ENCODE data around the gene RMDN2. TPM values are rescaled to one million over a fixed set of nuclear protein-coding genes. Genes with fewer than 3 reads are reported as not detected.

Gene RMDN2
- polyA plus RNA-seq, 1 donor (not counting 4 experiments of a cell fraction or from before 2014, with no cell fraction given) = 9.3 TPM

DNA sequence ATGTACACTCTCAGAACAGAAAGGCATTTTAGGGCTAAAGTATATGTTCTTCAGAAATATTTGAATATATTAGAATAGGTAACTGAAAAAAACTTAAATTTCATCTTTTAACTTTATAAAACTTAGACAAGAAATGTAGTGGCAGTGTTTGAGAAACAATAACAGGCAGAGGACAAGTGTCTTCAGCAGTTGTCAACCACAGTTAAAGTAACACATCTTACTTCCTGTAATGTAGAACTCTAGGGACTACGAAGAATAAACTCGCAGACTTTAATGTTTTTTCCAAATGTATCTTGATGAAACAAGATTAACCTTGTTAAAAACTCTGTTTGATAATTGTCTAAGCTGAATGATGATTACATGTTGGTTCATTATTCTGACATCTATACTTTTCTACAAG lies 50.7 kb downstream of the RMDN2 start:
- FAIRE-seq (no peak), DNase-seq (ENCODE audit: low read depth, low spot score) (no peak)
- Histone ChIP-seq H3K79me2 (ENCODE audit: control insufficient read depth, insufficient read depth, low read length) (no peaks in the 10 kb centered on the region), H3K36me3 (ENCODE audit: control insufficient read depth in 2 of 2, extremely low read depth in 1 of 2, insufficient read depth in 2 of 2, low read length in 2 of 2) (no peaks in the 10 kb centered on the region), H3K9ac (ENCODE audit: control insufficient read depth, extremely low read depth, insufficient read depth, low read length) (no peak overlapping the region), H3K27me3 (ENCODE audit: control insufficient read depth, extremely low read depth, insufficient read depth, low read length) (no peaks in the 10 kb centered on the region), H4K20me1 (ENCODE audit: control insufficient read depth, extremely low read depth, insufficient read depth, low read length) (no peaks in the 10 kb centered on the region), H3K4me1 (ENCODE audit: control insufficient read depth, extremely low read depth, insufficient read depth, low read length) (peaks cover 7% of the 10 kb centered on the region), H3K4me3 (ENCODE audit: control insufficient read depth in 2 of 3, extremely low read depth in 1 of 3, insufficient read depth in 2 of 3, low read depth in 1 of 3, low read length in 3 of 3) (no peak overlapping the region), H3K9me3 (ENCODE audit: control insufficient read depth, low read depth, low read length) (no peaks in the 10 kb centered on the region), H3K27ac (ENCODE audit: control insufficient read depth, insufficient read depth, low read length) (no peak overlapping the region), H3K9me1 (ENCODE audit: control insufficient read depth, extremely low read depth, insufficient read depth, low read length) (no peaks in the 10 kb centered on the region), H2AFZ (ENCODE audit: control insufficient read depth, low read length) (no peak overlapping the region), H3K4me2 (ENCODE audit: control insufficient read depth, extremely low read depth, insufficient read depth, low read depth, low read length) (no peak overlapping the region)
- no peak for TF ChIP-seq EZH2 (IDR thresholded peaks at IDR 0.05; ENCODE audit: low read length)
- TF ChIP-seq, protein P1, sequence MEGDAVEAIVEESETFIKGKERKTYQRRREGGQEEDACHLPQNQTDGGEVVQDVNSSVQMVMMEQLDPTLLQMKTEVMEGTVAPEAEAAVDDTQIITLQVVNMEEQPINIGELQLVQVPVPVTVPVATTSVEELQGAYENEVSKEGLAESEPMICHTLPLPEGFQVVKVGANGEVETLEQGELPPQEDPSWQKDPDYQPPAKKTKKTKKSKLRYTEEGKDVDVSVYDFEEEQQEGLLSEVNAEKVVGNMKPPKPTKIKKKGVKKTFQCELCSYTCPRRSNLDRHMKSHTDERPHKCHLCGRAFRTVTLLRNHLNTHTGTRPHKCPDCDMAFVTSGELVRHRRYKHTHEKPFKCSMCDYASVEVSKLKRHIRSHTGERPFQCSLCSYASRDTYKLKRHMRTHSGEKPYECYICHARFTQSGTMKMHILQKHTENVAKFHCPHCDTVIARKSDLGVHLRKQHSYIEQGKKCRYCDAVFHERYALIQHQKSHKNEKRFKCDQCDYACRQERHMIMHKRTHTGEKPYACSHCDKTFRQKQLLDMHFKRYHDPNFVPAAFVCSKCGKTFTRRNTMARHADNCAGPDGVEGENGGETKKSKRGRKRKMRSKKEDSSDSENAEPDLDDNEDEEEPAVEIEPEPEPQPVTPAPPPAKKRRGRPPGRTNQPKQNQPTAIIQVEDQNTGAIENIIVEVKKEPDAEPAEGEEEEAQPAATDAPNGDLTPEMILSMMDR (optimal IDR thresholded peaks at IDR 0.05 in 1 of 3, IDR thresholded peaks at IDR 0.05 in 1 of 3, conservative IDR thresholded peaks at IDR 0.05 in 1 of 3; ENCODE audit: extremely low read depth in 1 of 3, insufficient read depth in 2 of 3, low read length in 3 of 3) = no peak
- dilution Hi-C loops (cut with MboI; ENCODE audit: extremely low pct_ligation_motif_present, low sequenced_read_pairs) = loop anchor here (25.0 kb wide), 1 partner anchor 311 kb away; no protein-coding TSS in a partner anchor

DNA sequence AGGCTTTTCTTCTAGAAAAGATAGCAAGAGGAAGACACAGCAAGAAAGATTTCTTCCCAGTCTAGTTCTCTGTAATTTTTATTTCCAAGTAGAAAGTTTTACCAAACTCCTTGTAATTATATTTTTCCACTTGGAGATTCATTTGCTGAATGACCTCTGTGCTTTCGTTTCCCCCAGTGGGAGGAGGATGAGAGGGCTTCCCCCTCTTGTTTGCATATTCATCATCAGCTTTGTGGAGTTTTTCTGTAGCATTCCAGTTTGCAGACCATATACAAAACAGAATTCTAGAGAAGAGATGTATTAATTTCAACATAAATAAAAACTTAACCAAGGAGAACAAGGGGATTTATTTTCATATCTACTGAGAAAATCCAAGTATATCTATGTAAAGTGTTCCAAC lies 51.3 kb downstream of the RMDN2 start:
- Histone ChIP-seq H3K36me3 (ENCODE audit: control insufficient read depth in 2 of 2, extremely low read depth in 1 of 2, insufficient read depth in 2 of 2, low read length in 2 of 2) (no peaks in the 10 kb centered on the region), H3K9me3 (ENCODE audit: control insufficient read depth, low read depth, low read length) (no peaks in the 10 kb centered on the region), H3K9me1 (ENCODE audit: control insufficient read depth, extremely low read depth, insufficient read depth, low read length) (no peaks in the 10 kb centered on the region), H2AFZ (ENCODE audit: control insufficient read depth, low read length) (no peak overlapping the region), H3K27me3 (ENCODE audit: control insufficient read depth, extremely low read depth, insufficient read depth, low read length) (no peaks in the 10 kb centered on the region), H3K4me2 (ENCODE audit: control insufficient read depth, extremely low read depth, insufficient read depth, low read depth, low read length) (no peak overlapping the region), H3K9ac (ENCODE audit: control insufficient read depth, extremely low read depth, insufficient read depth, low read length) (no peak overlapping the region), H3K79me2 (ENCODE audit: control insufficient read depth, insufficient read depth, low read length) (no peaks in the 10 kb centered on the region), H3K27ac (ENCODE audit: control insufficient read depth, insufficient read depth, low read length) (no peak overlapping the region), H4K20me1 (ENCODE audit: control insufficient read depth, extremely low read depth, insufficient read depth, low read length) (no peaks in the 10 kb centered on the region), H3K4me3 (ENCODE audit: control insufficient read depth in 2 of 3, extremely low read depth in 1 of 3, insufficient read depth in 2 of 3, low read depth in 1 of 3, low read length in 3 of 3) (no peak overlapping the region), H3K4me1 (ENCODE audit: control insufficient read depth, extremely low read depth, insufficient read depth, low read length) (peaks cover 7% of the 10 kb centered on the region)
- TF ChIP-seq EZH2 (IDR thresholded peaks at IDR 0.05; ENCODE audit: low read length) = no peak
- TF ChIP-seq, protein P1 (optimal IDR thresholded peaks at IDR 0.05 in 1 of 3, IDR thresholded peaks at IDR 0.05 in 1 of 3, conservative IDR thresholded peaks at IDR 0.05 in 1 of 3; ENCODE audit: extremely low read depth in 1 of 3, insufficient read depth in 2 of 3, low read length in 3 of 3) = no peak
- DNase-seq (ENCODE audit: low read depth, low spot score) (no peak), FAIRE-seq (no peak)
- dilution Hi-C loops (cut with MboI; ENCODE audit: extremely low pct_ligation_motif_present, low sequenced_read_pairs) = loop anchor here (25.0 kb wide), 1 partner anchor 311 kb away; no protein-coding TSS in a partner anchor

Measured in keratinocyte (primary cell).